GM12878 (cell line): Measurements from ENCODE around the gene THADA. TPM values are rescaled to one million over a fixed set of nuclear protein-coding genes. Genes with fewer than 3 reads are reported as not detected.

Source experiments
- ATAC-seq: fragments of 200-7000 bp; cut with Tn5 transposase; 3 replicates; pipeline ENCODE4 v1.9.1; 2020; ENCODE audit warnings: mild to moderate bottlenecking, moderate library complexity
- BruUV-seq: library from RNA; stranded (reverse); fragments of 400-500 nt; replicated peaks from 2 replicates; lab custom pipeline; 2021; lab: Mats Ljungman, UMichigan
- CTCF ChIA-PET: fragments of 300-600 bp; sonication (Branson Sonifier 250); formaldehyde crosslinking; extraction: SDS; loops from one replicate; lab custom pipeline; 2021; ENCODE audit warnings: inconsistent platforms; lab: Yijun Ruan, JAX
- POLR2A ChIA-PET: fragments of 350-600 bp; formaldehyde crosslinking; extraction: SDS; loops from one replicate; lab custom pipeline; 2021; ENCODE audit warnings: inconsistent platforms; lab: Charles Lee
- RAD21 ChIA-PET: fragments of 300-600 bp; sonication (Branson Sonifier 250); formaldehyde crosslinking; loops from one replicate; lab custom pipeline; 2023; ENCODE audit warnings: antibody characterized with exemption; ENCODE audit not compliant: unreplicated experiment; lab: Charles Lee
- SMC1A ChIA-PET: fragments of 300-600 bp; sonication (Branson Sonifier 250); formaldehyde crosslinking; loops from one replicate; lab custom pipeline; 2023; ENCODE audit not compliant: unreplicated experiment, uncharacterized antibody; lab: Charles Lee
- DNase-seq: peaks from one replicate; pipeline ENCODE4 v3.0.0-alpha.2; 2011; ENCODE audit warnings: low read depth, low spot score
- FAIRE-seq: peaks from 3 replicates; lab custom pipeline; 2011; peaks lifted over from hg19 to GRCh38; lab: Jason Lieb, UNC
- H2AFZ ChIP-seq: 2 replicates; pipeline ENCODE4 v1.6.0; 2011; ENCODE audit warnings: low read depth, low read length, control low read depth; ENCODE audit not compliant: control insufficient read depth
- H3K27ac ChIP-seq: 2 replicates; pipeline ENCODE4 v1.5.1; 2011; ENCODE audit warnings: control low read depth; ENCODE audit not compliant: control insufficient read depth, insufficient read depth
- H3K27me3 ChIP-seq, 2 experiments: replicated peaks in 1 of 2; 2 replicates each; pipeline versions ENCODE4 v1.6.0 to v1.6.1; 2011; ENCODE audit warnings: low read length in 1 of 2; ENCODE audit not compliant: control insufficient read depth in 2 of 2, insufficient read depth in 2 of 2
- H3K36me3 ChIP-seq, 2 experiments: 2 replicates each; pipeline ENCODE4 v1.5.1; 2011; ENCODE audit warnings: low read length in 1 of 2; ENCODE audit not compliant: control insufficient read depth in 2 of 2, insufficient read depth in 2 of 2
- H3K4me1 ChIP-seq: 2 replicates; pipeline ENCODE4 v1.6.1; 2011; ENCODE audit warnings: mild to moderate bottlenecking, low read length, moderate library complexity, mixed read lengths; ENCODE audit not compliant: control insufficient read depth, insufficient read depth
- H3K4me2 ChIP-seq: 2 replicates; pipeline ENCODE4 v1.6.0; 2011; ENCODE audit warnings: control low read depth; ENCODE audit not compliant: control insufficient read depth, insufficient read depth
- H3K4me3 ChIP-seq: fragments of 200-600 bp; sonication (generic); 2 replicates; pipeline ENCODE4 v1.5.1; 2016
- H3K79me2 ChIP-seq: 2 replicates; pipeline ENCODE4 v1.6.0; 2011; ENCODE audit warnings: low read length; ENCODE audit not compliant: control insufficient read depth, insufficient read depth
- H3K9ac ChIP-seq: 2 replicates; pipeline ENCODE4 v1.8.0; 2011; ENCODE audit warnings: low read length, control low read depth, mixed read lengths; ENCODE audit not compliant: control insufficient read depth, insufficient read depth
- H3K9me3 ChIP-seq: replicated peaks from 3 replicates; pipeline ENCODE4 v1.5.1; 2011; ENCODE audit warnings: mild to moderate bottlenecking, low read length; ENCODE audit not compliant: control insufficient read depth, insufficient read depth
- H4K20me1 ChIP-seq: 2 replicates; pipeline ENCODE4 v1.6.0; 2011; ENCODE audit not compliant: control insufficient read depth, insufficient read depth
- ELK1 ChIP-seq: IDR thresholded peaks from 2 replicates; pipeline ENCODE4 v1.6.1; 2012; ENCODE audit warnings: low read depth, low read length, improper control_type of control experiment
- EP300 ChIP-seq, 2 experiments: fragments of 150-350 bp in 1 of 2; IDR thresholded peaks; 2 replicates each; pipeline ENCODE4 v1.6.1; 2011 to 2012; ENCODE audit warnings: low read depth in 2 of 2, low read length in 2 of 2, borderline replicate concordance in 1 of 2, improper control_type of control experiment in 1 of 2, inconsistent platforms in 1 of 2; ENCODE audit not compliant: control insufficient read depth in 1 of 2
- FOXM1 ChIP-seq: IDR thresholded peaks from 2 replicates; pipeline ENCODE4 v1.6.1; 2012; ENCODE audit warnings: low read depth, mild to moderate bottlenecking, inconsistent platforms, low read length, moderate library complexity
- GATAD2B ChIP-seq: fragments of 450-650 bp; conservative IDR thresholded peaks from 2 replicates; pipeline ENCODE4 v1.6.1; 2017; ENCODE audit warnings: low read depth, mild to moderate bottlenecking, moderate library complexity
- MTA3 ChIP-seq: IDR thresholded peaks from 2 replicates; pipeline ENCODE4 v1.6.1; 2012; ENCODE audit warnings: low read length, inconsistent platforms, borderline replicate concordance
- PRDM15 ChIP-seq: fragments of 450-650 bp; formaldehyde crosslinking; IDR thresholded peaks from 2 replicates; pipeline ENCODE4 v1.4.0; 2020; ENCODE audit warnings: mild to moderate bottlenecking, moderate library complexity
- RELA ChIP-seq: fragments of 450-650 bp; IDR thresholded peaks from 2 replicates; pipeline ENCODE4 v1.8.0; 2014; ENCODE audit warnings: borderline replicate concordance; ENCODE audit not compliant: partially characterized antibody
- SMAD5 ChIP-seq: IDR thresholded peaks from 2 replicates; pipeline ENCODE4 v1.6.1; 2016; ENCODE audit warnings: antibody characterized with exemption, low read depth
- TCF3 ChIP-seq: IDR thresholded peaks from 2 replicates; pipeline ENCODE4 v1.6.1; 2012; ENCODE audit warnings: low read depth, mild to moderate bottlenecking, low read length, borderline replicate concordance; ENCODE audit not compliant: insufficient read depth
- ZNF274 ChIP-seq: IDR thresholded peaks from one replicate; pipeline ENCODE4 v1.8.0; 2011; ENCODE audit not compliant: insufficient read length, insufficient read depth
- WGBS: methylation state at CpG from one replicate; pipeline ENCODE4 v1.1.6; 2016; ENCODE audit warnings: low lambda C conversion rate; ENCODE audit not compliant: insufficient replicate concordance, insufficient coverage; ENCODE audit errors: missing lambda C conversion rate; 5-methylcytosine and 5-hydroxymethylcytosine counted together
- in situ Hi-C: fragments of 300-500 bp; cut with MboI; formaldehyde crosslinking; loops from 9 replicates; pipeline ENCODE4 v1.14.3; 2018; ENCODE audit warnings: mixed read lengths
- intact Hi-C: fragments of 100-400 bp; cut with micrococcal nuclease; formaldehyde crosslinking; loops from one replicate; pipeline ENCODE4 v1.14.2; 2022; ENCODE audit not compliant: unreplicated experiment
- polyA plus RNA-seq, 11 experiments: library from polyadenylated mRNA; depleted of rRNA in 4 of 11; unstranded in 6 of 11; stranded (reverse) in 5 of 11; fragments of >200 nt; fragmentation: Nextera tagmentation in 4 of 11; fragmentation: Illumina TruSeq in 1 of 11; extraction: Ambion mirVana in 4 of 11; extraction: Trizol in 1 of 11; gene quantifications; 1 replicate in 1 of 11; 2 replicates in 10 of 11; pipeline versions ENCODE4 v1.2.1 to v1.2.3, GENCODE V29; 2011 to 2016; ENCODE audit warnings: inconsistent platforms in 2 of 11, missing spikeins in 2 of 11, low read depth in 1 of 11
- total RNA-seq, 4 experiments: library from RNA; depleted of rRNA in 3 of 4; stranded (reverse); fragments of >200 nt in 3 of 4; fragmentation: Illumina TruSeq in 1 of 4; extraction: Trizol in 1 of 4; gene quantifications; 2 replicates each; pipeline versions ENCODE4 v1.2.1 to v1.2.3, GENCODE V29; 2013 to 2021

THADA gene
- total and polyA plus RNA-seq, 10 of the 15 experiments (the other 5 are each of a cell fraction or from before 2014, with no cell fraction given) = 14.6 to 33.2 (median 23.2) TPM

- TF ChIP-seq ELK1 = no peak
Observed at GRCh38 chr2:43197588-43197896, 398.3 kb downstream of the THADA start (continued).

- Histone ChIP-seq H3K4me3 (no peak overlapping the region), H2AFZ (no peak overlapping the region), H3K4me2 (no peak overlapping the region), H3K36me3 (no peaks in the 10 kb centered on the region), H3K9me3 (no peaks in the 10 kb centered on the region), H3K9ac (no peak overlapping the region), H3K27me3 (no peaks in the 10 kb centered on the region), H4K20me1 (no peaks in the 10 kb centered on the region), H3K79me2 (no peaks in the 10 kb centered on the region), H3K27ac (no peak overlapping the region), H3K4me1 (peaks cover 17% of the 10 kb centered on the region)
- intact Hi-C loops = no loop called here
- TF ChIP-seq FOXM1 = no peak
- TF ChIP-seq PRDM15 = no peak
- no peak for TF ChIP-seq MTA3
- no peak for TF ChIP-seq ZNF274
- no peak for TF ChIP-seq TCF3
- 0 out of 4 replicates have a peak, but pooled peaks of 1 of the 2 experiments have one; percentile 21 for TF ChIP-seq EP300 (IDR thresholded peaks at IDR 0.05; ENCODE audit: borderline replicate concordance in 1 of 2, control insufficient read depth in 1 of 2, low read depth in 2 of 2, low read length in 2 of 2)
- no peak for TF ChIP-seq RELA
- TF ChIP-seq GATAD2B = no peak
- TF ChIP-seq SMAD5 = no peak
- DNase-seq (no peak), FAIRE-seq (no peak), ATAC-seq (no peak)
- WGBS = 67% methylated on average over 12 of the region's 12 CpGs
- BruUV-seq = no TSS peak
- ChIA-PET POLR2A (interaction anchor here (0.6 kb wide), 1 partner anchor 28 kb away, joined by 4 read pairs; no protein-coding TSS in a partner anchor), SMC1A (interaction anchor here (1.1 kb wide), 1 partner anchor 22 kb away, joined by 3 read pairs; no protein-coding TSS in a partner anchor), RAD21 (interaction anchor here (0.6 to 1.0 kb wide), 2 partner anchors 32 to 65 kb away, joined by 3 read pairs; no protein-coding TSS in a partner anchor), CTCF (no interaction called here)
- in situ Hi-C loops = no loop called here
Observed at GRCh38 chr2:43196768-43197587, 398.9 kb downstream of the THADA start.
